ES-I3 (cell line): ENCODE data around the gene C1QTNF6.

ENCODE experiments used
- H3K36me3 ChIP-seq: 2 replicates; pipeline ENCODE4 v1.6.1; 2013; ENCODE audit warnings: mild to moderate bottlenecking, low read length, control low read depth, moderate library complexity; ENCODE audit not compliant: insufficient read depth
- H3K4me1 ChIP-seq: 2 replicates; pipeline ENCODE4 v1.6.1; 2013; ENCODE audit warnings: mild to moderate bottlenecking, control low read depth, low read length; ENCODE audit not compliant: insufficient read depth
- H3K9ac ChIP-seq: 2 replicates; pipeline ENCODE4 v1.6.1; 2013; ENCODE audit warnings: low read depth, mild to moderate bottlenecking, low read length, moderate library complexity
- H3K9me3 ChIP-seq: 2 replicates; pipeline ENCODE4 v1.6.1; 2013; ENCODE audit warnings: mild to moderate bottlenecking, low read length, moderate library complexity; ENCODE audit not compliant: control insufficient read depth, insufficient read depth

Gene C1QTNF6

DNA sequence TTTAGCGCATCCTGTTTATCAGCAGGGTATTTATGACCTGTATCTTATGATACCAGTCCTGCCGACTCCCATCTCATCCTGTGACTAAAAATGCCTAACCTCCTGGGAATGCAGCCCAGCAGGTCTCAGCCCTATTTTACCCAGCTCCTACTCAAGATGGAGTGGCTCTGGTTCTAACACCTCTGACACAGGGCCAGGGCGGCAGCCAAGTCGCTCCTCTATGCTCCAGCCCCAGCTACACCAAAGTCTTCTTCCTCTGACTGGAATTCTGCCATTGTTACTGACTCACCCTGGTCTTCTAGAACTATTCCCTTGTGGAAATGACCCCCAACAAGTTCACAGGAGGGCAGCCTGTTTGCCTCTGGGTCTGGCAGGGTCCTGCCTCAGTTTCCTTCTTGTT is 7.9 kb upstream of the C1QTNF6 start:
- Histone ChIP-seq H3K9me3 (peaks cover 10% of the 10 kb centered on the region), H3K9ac (no peak overlapping the region), H3K4me1 (peaks cover 22% of the 10 kb centered on the region), H3K36me3 (no peaks in the 10 kb centered on the region)

DNA sequence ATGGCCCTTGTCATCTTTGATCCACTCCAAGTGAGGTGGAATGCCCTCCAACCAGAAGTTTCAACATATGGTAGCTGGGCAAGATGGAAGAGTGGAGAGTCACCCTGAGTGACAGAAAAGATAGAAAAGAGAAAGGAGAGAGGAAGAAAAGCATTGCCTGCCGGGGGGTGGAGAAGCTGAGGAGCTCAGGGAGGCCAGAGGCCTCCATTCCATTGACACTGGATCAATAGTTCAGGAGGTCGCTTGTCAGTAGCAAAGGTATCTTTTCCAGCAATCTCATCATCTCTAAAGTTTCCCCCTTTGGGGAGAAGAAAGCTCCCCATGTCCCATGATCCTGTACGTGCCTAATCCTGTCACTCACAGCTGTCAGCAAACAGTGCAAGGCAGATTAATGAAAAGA is 6.7 kb upstream of the C1QTNF6 start:
- no peak overlapping the region for H3K9ac ChIP-seq
- no peaks in the 10 kb centered on the region for H3K36me3 ChIP-seq
- H3K9me3 ChIP-seq = peaks cover 10% of the 10 kb centered on the region
- peaks cover 26% of the 10 kb centered on the region for H3K4me1 ChIP-seq

DNA sequence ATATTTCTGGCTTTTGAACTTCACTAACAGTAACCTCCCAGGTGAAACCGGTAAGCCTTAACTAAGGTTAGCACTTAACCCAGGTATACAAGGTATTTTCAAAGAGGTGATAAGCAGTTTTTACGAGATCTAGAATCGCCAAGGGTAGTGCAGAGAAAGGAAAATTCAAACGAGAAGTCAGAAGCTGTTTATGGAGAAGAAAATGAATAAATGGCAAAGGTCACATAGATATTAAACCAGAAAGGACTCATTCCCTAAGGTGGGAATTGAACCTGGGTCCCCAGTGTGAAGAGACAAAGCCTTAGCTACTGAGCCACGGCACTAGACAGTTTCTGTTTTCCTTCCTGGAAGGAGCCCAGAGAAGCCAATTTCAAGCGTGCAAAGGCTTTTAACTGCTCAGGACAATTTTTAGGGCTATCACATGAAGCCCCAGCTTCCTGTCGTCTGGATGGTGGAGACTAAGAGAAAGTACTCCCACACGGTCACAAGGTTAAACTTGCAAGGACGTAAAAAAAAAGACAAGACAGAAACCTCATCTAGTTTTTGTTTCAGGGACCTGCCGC is 5.7 kb upstream of the C1QTNF6 start:
- Histone ChIP-seq H3K9ac (no peak overlapping the region), H3K9me3 (peaks cover 10% of the 10 kb centered on the region), H3K4me1 (peaks cover 36% of the 10 kb centered on the region), H3K36me3 (no peaks in the 10 kb centered on the region)

DNA sequence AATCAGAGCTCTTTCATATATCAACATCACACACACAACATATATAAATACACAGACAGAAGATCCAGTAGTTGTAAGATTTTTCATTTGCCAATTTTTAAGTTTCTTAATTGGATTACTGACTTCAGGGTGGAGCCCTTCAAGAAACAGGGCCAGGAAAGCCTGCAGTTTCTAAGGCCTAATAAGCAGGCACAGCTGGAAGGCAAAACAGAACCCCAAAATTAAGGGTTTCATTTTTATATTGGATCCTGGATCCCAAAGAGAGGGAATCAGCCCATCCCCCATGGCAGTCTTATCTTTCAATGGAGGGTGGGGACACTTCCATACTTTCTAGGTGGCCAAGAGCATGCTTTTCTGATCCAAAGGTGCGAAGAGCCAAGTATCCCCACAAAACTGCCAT is 4.7 kb upstream of the C1QTNF6 start:
- H3K9ac ChIP-seq = no peak overlapping the region
- peaks cover 10% of the 10 kb centered on the region for H3K9me3 ChIP-seq
- H3K4me1 ChIP-seq = peaks cover 32% of the 10 kb centered on the region
- no peaks in the 10 kb centered on the region for H3K36me3 ChIP-seq

DNA sequence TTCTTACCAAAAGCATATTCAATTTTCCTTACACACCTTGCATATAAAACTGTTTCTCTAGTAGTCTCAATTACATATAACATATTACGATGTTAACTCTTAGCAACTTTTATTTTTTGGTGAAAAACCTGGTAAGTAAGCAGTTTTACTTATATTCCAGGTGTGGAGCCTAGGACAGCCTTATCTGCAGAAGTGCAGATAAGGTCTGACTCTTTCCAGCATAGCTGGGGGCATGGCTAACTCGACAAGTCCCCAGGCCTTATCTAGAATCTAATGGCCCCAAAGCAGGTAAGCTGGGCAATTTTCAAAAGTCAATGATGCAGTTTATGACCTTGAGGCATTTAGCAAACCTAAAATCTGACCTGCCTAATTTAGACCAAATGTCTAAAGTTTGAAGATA is 4.2 kb upstream of the C1QTNF6 start:
- H3K9ac ChIP-seq = no peak overlapping the region
- no peaks in the 10 kb centered on the region for H3K36me3 ChIP-seq
- H3K9me3 ChIP-seq = peaks cover 10% of the 10 kb centered on the region
- H3K4me1 ChIP-seq = peaks cover 27% of the 10 kb centered on the region

DNA sequence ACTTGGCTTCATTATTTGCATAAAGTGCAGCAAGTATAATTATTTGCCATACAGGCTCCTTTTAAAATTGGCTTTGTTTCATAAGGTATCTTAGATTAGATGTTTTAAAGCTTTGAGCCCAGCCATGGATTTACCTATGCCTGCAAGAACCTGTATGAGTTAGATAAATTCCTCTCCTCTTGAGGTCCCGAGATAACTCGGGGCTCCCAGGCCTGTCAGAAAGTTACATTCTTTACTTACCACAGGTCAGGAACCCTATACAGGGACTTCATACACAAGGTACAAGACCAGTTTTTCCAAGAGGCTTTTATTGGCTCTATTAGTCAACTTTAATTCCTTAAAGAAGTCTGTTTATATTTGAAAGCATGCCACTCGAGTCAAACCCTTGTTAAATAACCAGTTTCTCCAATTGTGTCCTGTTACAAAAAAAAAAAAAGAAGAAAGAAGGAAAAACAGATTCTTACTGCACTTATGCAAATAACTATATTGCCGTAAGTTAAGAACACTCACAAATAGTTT is 2.3 kb upstream of the C1QTNF6 start:
- Histone ChIP-seq H3K4me1 (peaks cover 16% of the 10 kb centered on the region), H3K9ac (no peak overlapping the region), H3K36me3 (no peaks in the 10 kb centered on the region)

DNA sequence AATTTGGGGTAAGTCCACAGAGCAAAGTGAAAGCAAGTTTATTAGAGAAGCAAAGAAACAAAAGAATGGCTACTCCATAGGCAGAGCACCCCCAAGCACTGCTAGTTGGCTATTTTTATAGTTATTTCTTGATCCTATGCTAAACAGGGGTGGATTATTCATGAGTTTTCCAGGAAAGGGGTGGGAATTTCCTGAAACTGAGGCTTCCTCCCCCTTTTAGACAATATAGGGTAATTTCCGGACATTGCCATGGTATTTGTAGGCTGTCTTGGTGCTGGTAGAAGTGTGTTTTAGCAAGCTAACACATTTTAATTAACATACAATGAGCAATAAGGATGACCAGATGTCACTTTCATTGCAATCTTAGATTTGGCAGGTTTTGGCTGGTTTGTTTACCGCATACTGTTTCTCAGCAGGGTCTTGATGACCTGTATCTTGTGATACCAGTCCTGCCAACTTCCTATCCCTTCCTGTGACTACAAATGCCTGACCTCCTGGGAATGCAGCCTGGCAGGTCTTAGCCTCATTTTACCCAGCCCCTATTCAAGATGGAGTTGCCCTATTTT is 937 bp upstream of the C1QTNF6 start:
- Histone ChIP-seq H3K9me3 (peaks cover 10% of the 10 kb centered on the region), H3K4me1 (peaks cover 16% of the 10 kb centered on the region), H3K36me3 (no peaks in the 10 kb centered on the region), H3K9ac (peak overlapping the region; percentile 77)

More for the DNA sequence above, 2.3 kb upstream of the C1QTNF6 start:
- H3K9me3 ChIP-seq = peaks cover 10% of the 10 kb centered on the region

DNA sequence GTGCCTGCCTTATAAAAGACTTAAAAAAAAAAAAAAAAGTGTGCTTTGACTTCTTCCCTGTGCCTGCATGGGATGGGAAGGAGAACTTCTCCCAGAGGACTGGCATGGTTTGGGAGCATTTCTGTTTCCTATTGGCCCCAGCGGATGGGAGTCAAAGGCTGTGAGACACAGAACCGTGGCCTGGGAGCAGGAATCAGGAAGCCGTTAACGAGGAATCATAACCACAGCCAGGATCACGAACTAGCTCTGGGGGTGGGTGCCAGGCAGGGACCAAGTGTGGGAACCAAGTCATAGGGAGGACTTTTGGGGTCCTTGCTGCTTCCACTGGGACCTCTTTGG is 526 bp downstream of the C1QTNF6 start:
- no peaks in the 10 kb centered on the region for H3K36me3 ChIP-seq
- peak overlapping the region; percentile 77 for H3K9ac ChIP-seq
- peaks cover 16% of the 10 kb centered on the region for H3K4me1 ChIP-seq
- H3K9me3 ChIP-seq = peaks cover 7% of the 10 kb centered on the region

DNA sequence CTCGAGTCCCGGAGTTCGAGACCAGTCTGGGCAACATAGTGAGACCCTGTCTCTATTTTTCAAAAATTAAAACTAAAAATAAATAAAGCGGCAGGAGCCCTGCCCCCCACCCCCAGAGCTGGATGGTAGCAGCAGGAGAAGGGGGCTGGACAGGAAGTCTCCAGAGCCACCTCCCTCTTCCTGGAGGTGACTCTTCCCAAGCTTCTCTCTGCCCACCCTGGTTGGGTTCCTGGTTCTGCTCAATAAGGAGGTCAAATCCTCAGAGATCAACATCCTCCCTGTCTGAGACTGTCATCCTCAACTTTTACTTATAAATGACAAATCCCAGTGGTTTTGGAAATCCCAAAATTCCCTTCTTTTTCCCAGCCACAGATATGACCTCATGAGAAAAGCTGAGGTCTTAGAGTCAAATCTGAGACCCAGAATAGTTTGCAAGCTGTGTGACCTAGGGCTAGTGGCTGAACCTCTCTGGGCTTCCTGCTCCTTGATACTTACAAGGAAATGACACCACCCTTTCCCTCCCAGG is 987 bp downstream of the C1QTNF6 start:
- Histone ChIP-seq H3K4me1 (peaks cover 16% of the 10 kb centered on the region), H3K9ac (peak overlapping the region; percentile 77; the same call in 1 of the 2 replicates), H3K36me3 (no peaks in the 10 kb centered on the region), H3K9me3 (peaks cover 3% of the 10 kb centered on the region; the same call in 1 of the 2 replicates)

DNA sequence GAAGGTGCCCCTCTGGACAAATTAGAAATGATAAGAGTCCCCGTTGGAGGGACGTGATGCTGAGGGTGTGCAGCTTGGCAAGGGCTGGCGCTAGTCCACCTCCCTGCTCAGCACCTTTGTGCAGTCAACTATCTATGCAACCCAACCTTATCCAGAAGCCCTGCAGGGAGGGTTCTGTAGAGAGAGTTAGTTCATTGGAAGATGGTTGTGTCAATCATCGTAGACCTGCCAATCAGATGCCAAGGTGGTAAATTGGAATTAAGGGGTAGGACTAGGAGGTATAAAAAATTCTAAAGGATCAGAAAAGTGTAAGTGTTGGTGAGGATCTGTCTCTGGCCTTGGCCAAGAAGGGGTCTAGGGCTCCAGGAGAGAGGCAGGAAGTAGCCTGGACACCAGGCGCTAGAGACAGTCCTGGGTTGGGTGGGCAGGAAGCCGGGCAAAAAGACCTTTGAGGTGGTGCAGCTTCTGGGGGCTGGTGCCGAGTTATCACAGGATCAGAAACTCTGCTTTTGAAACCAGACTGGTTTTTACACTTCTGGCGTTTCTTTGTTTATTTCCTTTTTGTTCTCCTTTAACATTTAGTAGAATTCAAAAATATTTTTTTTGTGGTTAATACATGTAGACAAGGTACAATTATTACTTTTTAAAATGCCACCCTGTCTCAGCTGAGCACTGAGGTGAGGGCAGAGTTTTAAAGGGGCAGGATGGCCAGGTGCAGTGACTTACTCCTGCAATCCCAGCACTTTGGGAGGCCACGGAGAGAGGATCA is 1.6 kb downstream of the C1QTNF6 start:
- peaks cover 16% of the 10 kb centered on the region for H3K4me1 ChIP-seq
- peak overlapping the region; percentile 23; the same call in 1 of the 2 replicates for H3K9ac ChIP-seq
- H3K36me3 ChIP-seq = no peaks in the 10 kb centered on the region
- no peaks in the 10 kb centered on the region for H3K9me3 ChIP-seq

DNA sequence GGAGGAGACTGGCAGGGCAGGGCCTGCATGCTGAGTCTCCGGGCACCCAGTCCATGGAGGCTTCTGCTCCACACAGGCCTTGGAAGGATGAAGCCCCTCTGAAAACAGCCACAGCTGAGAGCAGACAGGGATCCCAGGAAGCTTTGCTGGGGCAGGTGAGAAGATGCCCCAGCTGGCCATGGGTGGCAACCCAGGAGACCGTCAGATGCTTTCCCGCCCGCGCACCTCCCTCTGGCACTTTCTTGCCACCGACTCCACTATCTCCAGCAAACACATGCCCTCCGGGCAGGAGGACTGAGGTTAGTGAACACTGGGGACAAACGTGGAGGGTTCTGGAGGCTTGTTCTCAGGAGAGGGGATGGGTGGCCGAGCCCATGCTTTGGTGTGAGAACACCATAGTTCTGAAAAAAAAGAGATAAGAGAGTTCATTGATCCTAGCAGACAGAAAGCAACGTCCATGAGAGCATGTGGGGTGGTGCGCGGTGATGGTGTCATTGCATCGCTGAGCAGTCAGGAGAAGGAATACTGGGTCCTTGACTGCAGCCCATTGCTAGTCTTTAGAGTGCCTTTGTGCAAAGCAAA is 2.3 kb downstream of the C1QTNF6 start:
- Histone ChIP-seq H3K4me1 (peaks cover 16% of the 10 kb centered on the region), H3K36me3 (no peaks in the 10 kb centered on the region), H3K9me3 (no peaks in the 10 kb centered on the region), H3K9ac (no peak overlapping the region)

DNA sequence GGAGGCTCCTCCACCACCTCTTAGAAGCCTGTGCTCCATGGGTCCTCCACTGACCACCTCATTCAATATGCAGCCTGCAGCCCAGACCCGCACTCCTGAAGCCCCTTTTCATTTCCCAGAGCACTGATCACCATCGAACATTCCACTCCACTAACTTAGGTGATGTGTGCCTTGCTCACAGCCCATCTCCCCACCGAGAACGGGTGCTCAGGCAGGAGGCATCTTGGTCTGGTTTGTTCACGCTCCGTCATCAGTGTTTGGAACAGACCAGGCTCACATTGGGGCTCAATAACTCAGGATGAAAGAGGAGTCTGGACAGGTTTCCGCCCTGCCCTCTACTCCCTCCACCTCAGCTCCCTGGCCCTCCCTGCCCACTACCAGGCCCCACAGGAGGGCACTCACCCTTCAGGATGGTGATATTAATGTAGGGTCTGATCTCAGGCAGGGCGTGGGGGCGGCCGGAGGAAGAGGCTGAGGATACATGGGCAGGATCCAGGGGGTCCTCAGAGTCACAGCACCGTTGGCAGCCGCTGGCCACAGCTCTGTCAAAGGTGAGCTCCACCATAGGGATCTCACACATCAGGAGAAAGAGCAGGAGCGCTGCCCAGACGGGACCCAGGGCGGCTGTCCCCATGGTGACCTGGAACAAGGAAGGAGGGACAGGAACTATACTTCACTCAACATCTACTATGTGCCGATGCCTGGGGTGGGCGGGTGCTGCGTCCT is 3.1 kb downstream of the C1QTNF6 start:
- Histone ChIP-seq H3K9me3 (no peaks in the 10 kb centered on the region), H3K9ac (no peak overlapping the region), H3K4me1 (peaks cover 15% of the 10 kb centered on the region), H3K36me3 (no peaks in the 10 kb centered on the region)

DNA sequence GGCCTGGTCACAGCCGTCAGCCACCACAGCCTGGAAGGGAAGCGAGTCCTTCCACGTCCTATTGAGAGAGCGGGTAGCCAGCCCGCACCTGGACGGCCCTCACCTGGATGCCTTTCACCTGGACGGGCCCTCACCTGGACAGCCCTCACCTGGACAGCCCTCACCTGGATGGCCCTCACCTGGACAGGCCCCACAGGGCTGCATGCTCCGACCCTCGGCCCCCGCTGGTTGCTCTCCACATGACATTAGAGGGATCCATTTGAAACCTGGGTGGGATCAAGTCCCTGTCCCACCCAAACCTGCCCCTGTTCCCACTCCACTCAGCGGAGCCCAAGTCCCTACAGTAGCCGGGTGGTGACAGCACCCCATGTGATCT is 3.7 kb downstream of the C1QTNF6 start:
- no peaks in the 10 kb centered on the region for H3K36me3 ChIP-seq
- no peak overlapping the region for H3K9ac ChIP-seq
- H3K9me3 ChIP-seq = no peaks in the 10 kb centered on the region
- H3K4me1 ChIP-seq = peaks cover 9% of the 10 kb centered on the region
